T47D (cell line): ENCODE results near the gene DEPDC5.

Experiments
- DNase-seq, 2 experiments: peaks; one replicate each; pipeline versions ENCODE4 v3.0.0 to v3.0.0-alpha.2; 2011 to 2012; ENCODE audit warnings: low read depth in 1 of 2, low spot score in 1 of 2
- JUND ChIP-seq: IDR thresholded peaks from 2 replicates; pipeline ENCODE4 v1.6.1; 2012; ENCODE audit warnings: low read depth
- in situ Hi-C: cut with HindIII; loops from 2 replicates; pipeline ENCODE4 v1.10.0; 2016; ENCODE audit warnings: low sequenced_read_pairs, low pct_unique_long_range_greater_than_20kb

DEPDC5 gene

GRCh38 chr22:31940506-31940905, 186.7 kb downstream of the DEPDC5 start:
- DNase-seq = no peak
- TF ChIP-seq JUND = no peak
- in situ Hi-C loops = no loop called here

GRCh38 chr22:31942091-31942490, 188.3 kb downstream of the DEPDC5 start:
- in situ Hi-C loops = no loop called here
- no peak for DNase-seq
- no peak for TF ChIP-seq JUND

- in situ Hi-C loops = no loop called here
- no peak for DNase-seq
- no peak for TF ChIP-seq JUND
These were observed 189.6 kb downstream of the DEPDC5 start for GRCh38 chr22:31943206-31943977.

- in situ Hi-C loops = no loop called here
- no peak for TF ChIP-seq JUND
- peak; percentile 83 to 93 for DNase-seq
These were observed 190.3 kb downstream of the DEPDC5 start, which contains the start of gene YWHAH for GRCh38 chr22:31943978-31944699. TSS of gene YWHAH (plus strand) at chr22:31944535. CDS start at chr22:31944734, 199 bp downstream.

GRCh38 chr22:31944700-31945442, 191.1 kb downstream of the DEPDC5 start:
- in situ Hi-C loops = no loop called here
- DNase-seq = no peak
- no peak for TF ChIP-seq JUND

GRCh38 chr22:31945443-31945855, 191.6 kb downstream of the DEPDC5 start:
- no peak for DNase-seq
- in situ Hi-C loops = no loop called here
- TF ChIP-seq JUND = no peak

GRCh38 chr22:31945971-31946680, 192.3 kb downstream of the DEPDC5 start:
- DNase-seq = no peak
- in situ Hi-C loops = no loop called here
- TF ChIP-seq JUND = no peak

GRCh38 chr22:31947296-31947695, 193.5 kb downstream of the DEPDC5 start:
- peak; percentile 25 to 66 for DNase-seq
- TF ChIP-seq JUND = no peak
- in situ Hi-C loops = no loop called here

- in situ Hi-C loops = no loop called here
- no peak for TF ChIP-seq JUND
- no peak for DNase-seq
These were observed 194.2 kb downstream of the DEPDC5 start for GRCh38 chr22:31948002-31948401.

- no peak for TF ChIP-seq JUND
- in situ Hi-C loops = no loop called here
- DNase-seq = no peak
These were observed 196.4 kb downstream of the DEPDC5 start for GRCh38 chr22:31950226-31950625.

- DNase-seq = no peak
- TF ChIP-seq JUND = no peak
- in situ Hi-C loops = no loop called here
These were observed 197.6 kb downstream of the DEPDC5 start for GRCh38 chr22:31951194-31952093.

GRCh38 chr22:31952094-31952401, 198.2 kb downstream of the DEPDC5 start:
- TF ChIP-seq JUND = no peak
- in situ Hi-C loops = no loop called here
- no peak for DNase-seq
